ENCODE data around the gene CHSY3.
"Not testable (repeated sequence)": the region's sequence is repeated elsewhere in the genome, so short reads cannot be mapped to it uniquely, and the experiment has no call there.

The CHSY3 gene

DNA sequence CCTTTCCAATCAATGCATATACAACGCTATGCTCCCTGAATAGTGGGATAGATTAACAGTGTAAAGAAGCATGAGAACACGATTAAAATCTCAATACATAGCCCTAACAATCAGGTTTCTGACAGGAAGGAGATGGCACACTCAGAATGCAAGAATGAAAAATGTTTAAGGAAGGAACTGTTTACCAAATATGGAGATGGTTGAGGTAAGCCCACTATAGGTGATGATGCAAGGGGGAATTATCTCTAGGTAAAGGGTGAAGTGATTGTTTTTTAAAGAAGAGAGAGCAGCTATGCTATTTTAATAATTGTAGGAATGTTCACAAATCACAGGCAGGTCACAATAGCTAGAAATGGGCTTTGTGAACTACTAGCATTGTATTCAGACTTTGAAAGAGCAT, 302.4 kb downstream of the CHSY3 start:
- H3K4me1 ChIP-seq = no peaks in the 10 kb centered on the region
- H3K4me2 ChIP-seq (ENCODE audit: low read length) = no peak overlapping the region
- no peak overlapping the region for H3K4me3 ChIP-seq (ENCODE audit: low read depth, low read length)
- H3K27me3 ChIP-seq (ENCODE audit: control insufficient read depth, insufficient read depth, low read length) = no peaks in the 10 kb centered on the region
- no peak overlapping the region for H3K27ac ChIP-seq
- H3K9me3 ChIP-seq (ENCODE audit: control insufficient read depth, low read length) = no peaks in the 10 kb centered on the region
- TF ChIP-seq, protein P1, sequence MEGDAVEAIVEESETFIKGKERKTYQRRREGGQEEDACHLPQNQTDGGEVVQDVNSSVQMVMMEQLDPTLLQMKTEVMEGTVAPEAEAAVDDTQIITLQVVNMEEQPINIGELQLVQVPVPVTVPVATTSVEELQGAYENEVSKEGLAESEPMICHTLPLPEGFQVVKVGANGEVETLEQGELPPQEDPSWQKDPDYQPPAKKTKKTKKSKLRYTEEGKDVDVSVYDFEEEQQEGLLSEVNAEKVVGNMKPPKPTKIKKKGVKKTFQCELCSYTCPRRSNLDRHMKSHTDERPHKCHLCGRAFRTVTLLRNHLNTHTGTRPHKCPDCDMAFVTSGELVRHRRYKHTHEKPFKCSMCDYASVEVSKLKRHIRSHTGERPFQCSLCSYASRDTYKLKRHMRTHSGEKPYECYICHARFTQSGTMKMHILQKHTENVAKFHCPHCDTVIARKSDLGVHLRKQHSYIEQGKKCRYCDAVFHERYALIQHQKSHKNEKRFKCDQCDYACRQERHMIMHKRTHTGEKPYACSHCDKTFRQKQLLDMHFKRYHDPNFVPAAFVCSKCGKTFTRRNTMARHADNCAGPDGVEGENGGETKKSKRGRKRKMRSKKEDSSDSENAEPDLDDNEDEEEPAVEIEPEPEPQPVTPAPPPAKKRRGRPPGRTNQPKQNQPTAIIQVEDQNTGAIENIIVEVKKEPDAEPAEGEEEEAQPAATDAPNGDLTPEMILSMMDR (IDR thresholded peaks at IDR 0.05) = no peak
- H3K9ac ChIP-seq = no peak overlapping the region
- H3K79me2 ChIP-seq = no peaks in the 10 kb centered on the region
- H3K36me3 ChIP-seq (ENCODE audit: control insufficient read depth, insufficient read depth, low read length) = no peaks in the 10 kb centered on the region
- no peak overlapping the region for H2AFZ ChIP-seq

DNA sequence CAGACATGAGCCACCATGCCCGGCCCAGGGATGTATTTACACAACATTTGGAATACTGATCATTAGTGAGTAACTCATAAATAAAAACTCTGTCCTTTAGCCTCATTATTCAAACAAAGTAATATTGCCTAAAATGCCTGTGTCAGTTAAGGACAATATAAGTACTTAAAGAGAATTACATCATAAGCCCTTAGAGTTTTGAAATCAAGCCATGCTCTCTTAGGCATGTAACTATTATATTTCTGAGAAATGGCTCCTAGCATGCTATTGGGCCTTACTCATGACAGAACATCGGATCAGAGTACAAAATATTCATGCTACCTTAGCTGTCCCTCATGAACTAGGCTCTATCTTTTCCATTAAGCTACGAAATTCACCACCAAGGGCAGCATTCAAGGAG, 309.3 kb downstream of the CHSY3 start:
- no peaks in the 10 kb centered on the region for H3K9me3 ChIP-seq (ENCODE audit: control insufficient read depth, low read length)
- no peak overlapping the region for H3K27ac ChIP-seq
- H3K9ac ChIP-seq = no peak overlapping the region
- no peaks in the 10 kb centered on the region for H3K36me3 ChIP-seq (ENCODE audit: control insufficient read depth, insufficient read depth, low read length)
- no peaks in the 10 kb centered on the region for H3K27me3 ChIP-seq (ENCODE audit: control insufficient read depth, insufficient read depth, low read length)
- TF ChIP-seq, protein P1 (IDR thresholded peaks at IDR 0.05) = no peak
- no peaks in the 10 kb centered on the region for H3K4me1 ChIP-seq
- H3K79me2 ChIP-seq = no peaks in the 10 kb centered on the region
- no peak overlapping the region for H3K4me3 ChIP-seq (ENCODE audit: low read depth, low read length)
- H3K4me2 ChIP-seq (ENCODE audit: low read length) = no peak overlapping the region
- H2AFZ ChIP-seq = no peak overlapping the region

GRCh38 chr5:130216286-130216685, 312.0 kb downstream of the CHSY3 start:
- Histone ChIP-seq H3K4me2 (ENCODE audit: low read length) (no peak overlapping the region), H2AFZ (no peak overlapping the region), H3K79me2 (no peaks in the 10 kb centered on the region), H3K4me3 (ENCODE audit: low read depth, low read length) (no peak overlapping the region), H3K9me3 (ENCODE audit: control insufficient read depth, low read length) (no peaks in the 10 kb centered on the region), H3K27ac (no peak overlapping the region), H3K27me3 (ENCODE audit: control insufficient read depth, insufficient read depth, low read length) (no peaks in the 10 kb centered on the region), H3K4me1 (no peaks in the 10 kb centered on the region), H3K9ac (no peak overlapping the region), H3K36me3 (ENCODE audit: control insufficient read depth, insufficient read depth, low read length) (no peaks in the 10 kb centered on the region)
- TF ChIP-seq, protein P1 (IDR thresholded peaks at IDR 0.05) = no peak

DNA sequence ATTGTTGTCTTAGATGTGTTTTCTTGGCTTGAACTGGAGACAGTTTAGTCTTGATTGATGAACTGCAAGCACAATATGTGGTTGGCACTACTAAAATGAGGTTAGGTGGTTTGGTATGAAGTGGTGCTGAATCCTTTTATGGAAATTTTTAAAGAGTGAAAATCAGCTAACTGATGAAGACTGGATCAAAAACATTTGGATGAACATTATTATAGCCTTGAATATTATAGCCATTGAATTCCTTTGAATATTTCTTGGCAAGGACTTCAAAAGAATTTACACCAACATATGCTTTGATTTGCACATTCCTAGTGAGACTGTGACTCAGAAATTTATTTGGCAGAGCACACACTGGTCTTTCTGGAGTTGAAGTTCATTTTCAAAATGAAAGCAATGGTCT, 318.3 kb downstream of the CHSY3 start:
- Histone ChIP-seq H3K4me1 (no peaks in the 10 kb centered on the region), H3K4me3 (ENCODE audit: low read depth, low read length) (no peak overlapping the region), H3K9ac (no peak overlapping the region), H3K27me3 (ENCODE audit: control insufficient read depth, insufficient read depth, low read length) (no peaks in the 10 kb centered on the region), H3K79me2 (no peaks in the 10 kb centered on the region), H3K27ac (no peak overlapping the region), H3K4me2 (ENCODE audit: low read length) (no peak overlapping the region), H2AFZ (no peak overlapping the region), H3K36me3 (ENCODE audit: control insufficient read depth, insufficient read depth, low read length) (no peaks in the 10 kb centered on the region), H3K9me3 (ENCODE audit: control insufficient read depth, low read length) (no peaks in the 10 kb centered on the region)
- TF ChIP-seq, protein P1 (IDR thresholded peaks at IDR 0.05) = no peak

- not testable (repeated sequence) for H2AFZ ChIP-seq; H3K9me3 ChIP-seq (ENCODE audit: control insufficient read depth, low read length); H3K79me2 ChIP-seq; H3K4me2 ChIP-seq (ENCODE audit: low read length); H3K4me3 ChIP-seq (ENCODE audit: low read depth, low read length); H3K4me1 ChIP-seq; H3K36me3 ChIP-seq (ENCODE audit: control insufficient read depth, insufficient read depth, low read length); H3K27ac ChIP-seq; H3K27me3 ChIP-seq (ENCODE audit: control insufficient read depth, insufficient read depth, low read length); H3K9ac ChIP-seq
These were observed 322.3 kb downstream of the CHSY3 start for GRCh38 chr5:130226556-130226955.
